Measurements from ENCODE around the gene POLR2A.

- TF ChIP-seq CTCF (IDR thresholded peaks at IDR 0.05) (no peak), EP300 (IDR thresholded peaks at IDR 0.05) (no peak)
Observed at GRCh38 chr17:7440834-7441195, 43.4 kb upstream of the POLR2A start.

Measured in ovary (tissue), 3 donors.